Measurements from ENCODE around the gene B3GALT5.
A peak's percentile ranks its signal among the peaks of the same experiment; 100 is the strongest.

The B3GALT5 gene

GRCh38 chr21:39620856-39621255, 8.1 kb downstream of the B3GALT5 start:
- no peak for DNase-seq (ENCODE audit: low read depth)
- H3K4me3 ChIP-seq (ENCODE audit: low read length): no peak overlapping the region
- TF ChIP-seq CTCF (conservative IDR thresholded peaks at IDR 0.05; ENCODE audit: low read depth, low read length): no peak

GRCh38 chr21:39625211-39625895, 12.6 kb downstream of the B3GALT5 start:
- TF ChIP-seq CTCF (conservative IDR thresholded peaks at IDR 0.05; ENCODE audit: low read depth, low read length): no peak
- no peak for DNase-seq (ENCODE audit: low read depth)
- H3K4me3 ChIP-seq (ENCODE audit: low read length): no peak overlapping the region

- TF ChIP-seq CTCF (conservative IDR thresholded peaks at IDR 0.05; ENCODE audit: low read depth, low read length): no peak
- no peak overlapping the region for H3K4me3 ChIP-seq (ENCODE audit: low read length)
- DNase-seq (ENCODE audit: low read depth): no peak
Measured at GRCh38 chr21:39628385-39628784, 15.6 kb downstream of the B3GALT5 start.

GRCh38 chr21:39630191-39630591, 17.5 kb downstream of the B3GALT5 start:
- TF ChIP-seq CTCF (conservative IDR thresholded peaks at IDR 0.05; ENCODE audit: low read depth, low read length): no peak
- peak overlapping the region; percentile 21 for H3K4me3 ChIP-seq (ENCODE audit: low read length)
- peak; percentile 49 for DNase-seq (ENCODE audit: low read depth)

GRCh38 chr21:39630827-39631226, 18.1 kb downstream of the B3GALT5 start:
- peak overlapping the region; percentile 21 for H3K4me3 ChIP-seq (ENCODE audit: low read length)
- DNase-seq (ENCODE audit: low read depth): peak; percentile 58

GRCh38 chr21:39631842-39632562, 19.3 kb downstream of the B3GALT5 start:
- TF ChIP-seq CTCF (conservative IDR thresholded peaks at IDR 0.05; ENCODE audit: low read depth, low read length): no peak
- no peak for DNase-seq (ENCODE audit: low read depth)
- H3K4me3 ChIP-seq (ENCODE audit: low read length): no peak overlapping the region

More at GRCh38 chr21:39630827-39631226, 18.1 kb downstream of the B3GALT5 start:
- no peak for TF ChIP-seq CTCF (conservative IDR thresholded peaks at IDR 0.05; ENCODE audit: low read depth, low read length)
